SK-N-SH (cell line): Measurements from ENCODE around the gene ACAP2. TPM values are rescaled to one million over a fixed set of nuclear protein-coding genes. Genes with fewer than 3 reads are reported as not detected.

Experiments used
- CTCF ChIA-PET: fragments of 300-600, 350-600 bp; formaldehyde crosslinking; extraction: SDS; loops from one replicate; lab custom pipeline; 2021; lab: Yijun Ruan, JAX
- POLR2A ChIA-PET: fragments of 350-600 bp; sonication (Branson Sonifier 250); formaldehyde crosslinking; extraction: SDS; loops from one replicate; lab custom pipeline; 2020; ENCODE audit warnings: antibody characterized with exemption, inconsistent platforms; lab: Yijun Ruan, JAX
- DNase-seq: peaks from one replicate; pipeline ENCODE4 v3.0.0; 2012
- H2AFZ ChIP-seq: fragments of 200-600 bp; sonication (generic); 2 replicates; pipeline ENCODE4 v1.8.1; 2016; ENCODE audit warnings: antibody characterized with exemption, mild to moderate bottlenecking, low read depth
- H3F3A ChIP-seq: fragments of 200-600 bp; sonication (generic); replicated peaks from 2 replicates; pipeline ENCODE3; 2016; ENCODE audit warnings: antibody characterized with exemption, mild to moderate bottlenecking; ENCODE audit not compliant: insufficient read depth
- H3K27ac ChIP-seq, 2 experiments: fragments of 200-500 bp in 1 of 2; fragments of 200-600 bp in 1 of 2; sonication (Bioruptor generic) in 1 of 2; sonication (generic), shearing (Covaris generic) in 1 of 2; 2 replicates each; pipeline versions ENCODE4 v1.5.1 to v1.6.1; 2014 to 2016; ENCODE audit warnings: low read depth in 2 of 2, inconsistent platforms in 1 of 2, low read length in 1 of 2, mild to moderate bottlenecking in 1 of 2, mixed read lengths in 1 of 2
- H3K27me3 ChIP-seq: fragments of 200-600 bp; sonication (generic), shearing (Covaris generic); 2 replicates; pipeline ENCODE4 v1.6.1; 2016; ENCODE audit warnings: mixed run types; ENCODE audit not compliant: insufficient read depth
- H3K36me3 ChIP-seq, 2 experiments: fragments of 200-500 bp in 1 of 2; fragments of 200-600 bp in 1 of 2; sonication (Bioruptor generic) in 1 of 2; sonication (generic) in 1 of 2; replicated peaks in 1 of 2; 2 replicates each; pipeline versions ENCODE3 to v1.5.1; 2014 to 2016; ENCODE audit warnings: low read length in 1 of 2, mild to moderate bottlenecking in 1 of 2; ENCODE audit not compliant: insufficient read depth in 2 of 2, control insufficient read depth in 1 of 2
- H3K4me1 ChIP-seq, 2 experiments: fragments of 200-500 bp in 1 of 2; fragments of 200-600 bp in 1 of 2; sonication (Bioruptor generic) in 1 of 2; sonication (generic), shearing (Covaris generic) in 1 of 2; 2 replicates each; pipeline versions ENCODE4 v1.5.1 to v1.6.1; 2014 to 2016; ENCODE audit warnings: low read depth in 1 of 2, low read length in 1 of 2, mixed run types in 1 of 2; ENCODE audit not compliant: insufficient read depth in 2 of 2, control insufficient read depth in 1 of 2
- H3K4me2 ChIP-seq: fragments of 200-600 bp; sonication (generic), shearing (Covaris generic); 2 replicates; pipeline ENCODE4 v1.6.1; 2017; ENCODE audit warnings: mixed run types
- H3K4me3 ChIP-seq, 2 experiments: fragments of 200-500 bp in 1 of 2; fragments of 200-600 bp in 1 of 2; sonication (Bioruptor generic) in 1 of 2; sonication (generic), shearing (Covaris generic) in 1 of 2; 2 replicates each; pipeline versions ENCODE4 v1.5.1 to v1.8.1; 2014 to 2016; ENCODE audit warnings: low read depth in 2 of 2, inconsistent platforms in 1 of 2, low read length in 1 of 2, mild to moderate bottlenecking in 1 of 2, mixed read lengths in 1 of 2, moderate library complexity in 1 of 2
- H3K79me2 ChIP-seq: fragments of 200-600 bp; sonication (generic); 2 replicates; pipeline ENCODE4 v1.8.1; 2017; ENCODE audit warnings: mild to moderate bottlenecking; ENCODE audit not compliant: insufficient read depth
- H3K9ac ChIP-seq: fragments of 200-600 bp; sonication (generic); 2 replicates; pipeline ENCODE4 v1.6.1; 2017; ENCODE audit warnings: mixed run types
- H3K9me2 ChIP-seq: fragments of 200-600 bp; sonication (generic); 2 replicates; pipeline ENCODE4 v1.6.1; 2017; ENCODE audit warnings: mixed run types
- H3K9me3 ChIP-seq: fragments of 200-600 bp; sonication (generic); 2 replicates; pipeline ENCODE4 v1.6.1; 2017; ENCODE audit warnings: mixed run types, mild to moderate bottlenecking, moderate library complexity
- H4K20me1 ChIP-seq: fragments of 200-600 bp; sonication (generic); 2 replicates; pipeline ENCODE4 v1.6.1; 2017; ENCODE audit warnings: mild to moderate bottlenecking, mixed run types; ENCODE audit not compliant: insufficient read depth
- CHD2 ChIP-seq: fragments of 150-350 bp; IDR thresholded peaks from 2 replicates; pipeline ENCODE4 v1.6.1; 2018; ENCODE audit warnings: low read length; ENCODE audit not compliant: partially characterized antibody
- ELF1 ChIP-seq: IDR thresholded peaks from 2 replicates; pipeline ENCODE4 v1.4.0; 2012
- EP300 ChIP-seq, 2 experiments: IDR thresholded peaks; 2 replicates each; pipeline versions ENCODE4 v1.4.0 to v1.6.1; 2012; ENCODE audit warnings: borderline replicate concordance in 1 of 2, low read depth in 1 of 2, low read length in 1 of 2
- EZH2phosphoT487 ChIP-seq: fragments of 200-600 bp; sonication (generic); IDR thresholded peaks from 2 replicates; pipeline ENCODE4 v1.6.1; 2017; ENCODE audit warnings: low read depth, mixed run types, mild to moderate bottlenecking, antibody characterized with exemption, moderate library complexity, borderline replicate concordance
- FOXJ3 ChIP-seq: sonication (generic); formaldehyde crosslinking; IDR thresholded peaks from 2 replicates; pipeline ENCODE4 v1.5.1; 2020; ENCODE audit warnings: mild to moderate bottlenecking, missing genetic modification reagents
- FOXM1 ChIP-seq: IDR thresholded peaks from 2 replicates; pipeline ENCODE4 v1.4.0; 2012; ENCODE audit warnings: low read depth, mild to moderate bottlenecking
- GATA2 ChIP-seq: sonication (generic); formaldehyde crosslinking; IDR thresholded peaks from 2 replicates; pipeline ENCODE4 v1.5.0; 2020; ENCODE audit warnings: mild to moderate bottlenecking, missing genetic modification reagents
- JUND ChIP-seq: IDR thresholded peaks from 2 replicates; pipeline ENCODE4 v1.4.0; 2012
- MEF2A ChIP-seq: IDR thresholded peaks from 2 replicates; pipeline ENCODE4 v1.4.0; 2012; ENCODE audit warnings: low read depth, borderline replicate concordance
- NFIC ChIP-seq: IDR thresholded peaks from 2 replicates; pipeline ENCODE4 v1.4.0; 2012; ENCODE audit warnings: borderline replicate concordance
- POLR2AphosphoS5 ChIP-seq: IDR thresholded peaks from 2 replicates; pipeline ENCODE4 v1.6.1; 2012; ENCODE audit warnings: low read depth, low read length
- RAD21 ChIP-seq: IDR thresholded peaks from 2 replicates; pipeline ENCODE4 v1.6.1; 2012; ENCODE audit warnings: mild to moderate bottlenecking, low read length
- RCOR1 ChIP-seq: fragments of 150-350 bp; IDR thresholded peaks from 2 replicates; pipeline ENCODE4 v1.6.1; 2017; ENCODE audit warnings: antibody characterized with exemption, low read length
- RFX5 ChIP-seq: IDR thresholded peaks from 2 replicates; pipeline ENCODE4 v1.6.1; 2012; ENCODE audit warnings: mild to moderate bottlenecking, improper control_type of control experiment, low read length
- SMC3 ChIP-seq: IDR thresholded peaks from 2 replicates; pipeline ENCODE4 v1.6.1; 2012; ENCODE audit warnings: low read depth, low read length, improper control_type of control experiment
- TAF1 ChIP-seq: IDR thresholded peaks from 2 replicates; pipeline ENCODE4 v1.6.1; 2012; ENCODE audit warnings: low read depth, mild to moderate bottlenecking, low read length, moderate library complexity, borderline replicate concordance
- TCF12 ChIP-seq: IDR thresholded peaks from 2 replicates; pipeline ENCODE4 v1.4.0; 2012
- TEAD4 ChIP-seq: IDR thresholded peaks from 2 replicates; pipeline ENCODE4 v1.4.0; 2012; ENCODE audit warnings: mild to moderate bottlenecking, borderline replicate concordance; ENCODE audit not compliant: insufficient read depth
- YY1 ChIP-seq: IDR thresholded peaks from 2 replicates; pipeline ENCODE4 v1.4.0; 2012; ENCODE audit warnings: low read depth, mild to moderate bottlenecking
- WGBS: methylation state at CpG from one replicate; pipeline ENCODE4 v1.1.6; 2017; ENCODE audit warnings: low lambda C conversion rate; 5-methylcytosine and 5-hydroxymethylcytosine counted together
- polyA plus RNA-seq, 3 experiments: library from polyadenylated mRNA; depleted of rRNA; stranded (reverse); fragments of >200 nt; gene quantifications; 2 replicates each; pipeline ENCODE4 v1.2.3, GENCODE V29; 2012
- TF ChIP-seq, protein P1 (sequence below): IDR thresholded peaks from 2 replicates; pipeline ENCODE4 v1.4.0; 2012; ENCODE audit warnings: low read depth, borderline replicate concordance
- TF ChIP-seq, protein P2 (sequence below): fragments of 150-350 bp; IDR thresholded peaks from 2 replicates; pipeline ENCODE4 v1.6.1; 2016; ENCODE audit warnings: mild to moderate bottlenecking, low read depth, low read length

ACAP2 gene
- polyA plus RNA-seq, 1 of the 3 experiments (the other 2 are of a cell fraction), result 6.8 TPM

DNA sequence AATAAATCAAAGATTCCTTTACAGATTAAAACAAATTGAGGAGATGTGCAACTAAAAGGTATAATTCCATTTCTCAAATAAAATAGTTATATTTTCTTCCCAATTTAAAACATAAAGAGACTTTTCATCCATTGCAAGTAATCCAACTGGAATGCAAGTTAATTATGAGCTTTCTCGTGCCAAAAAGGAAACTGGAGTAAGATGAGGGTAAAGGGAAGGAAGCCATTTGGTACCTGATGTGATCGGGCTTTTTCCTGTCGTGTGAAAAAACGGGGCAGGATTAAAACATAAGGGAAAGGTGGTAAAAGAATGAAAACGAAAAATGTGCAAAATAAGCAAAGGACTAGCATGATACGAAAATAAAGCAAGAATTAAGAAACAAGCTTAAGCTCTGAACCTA, 130.1 kb downstream of the ACAP2 start:
- H3K36me3 ChIP-seq, result peaks cover 10 to 23% of the 10 kb centered on the region in 2 experiments
- H3K9me3 ChIP-seq, result no peaks in the 10 kb centered on the region
- no peaks in the 10 kb centered on the region for H3K79me2 ChIP-seq
- no peak overlapping the region for H2AFZ ChIP-seq
- no peak for TF ChIP-seq NFIC
- TF ChIP-seq, protein P1, sequence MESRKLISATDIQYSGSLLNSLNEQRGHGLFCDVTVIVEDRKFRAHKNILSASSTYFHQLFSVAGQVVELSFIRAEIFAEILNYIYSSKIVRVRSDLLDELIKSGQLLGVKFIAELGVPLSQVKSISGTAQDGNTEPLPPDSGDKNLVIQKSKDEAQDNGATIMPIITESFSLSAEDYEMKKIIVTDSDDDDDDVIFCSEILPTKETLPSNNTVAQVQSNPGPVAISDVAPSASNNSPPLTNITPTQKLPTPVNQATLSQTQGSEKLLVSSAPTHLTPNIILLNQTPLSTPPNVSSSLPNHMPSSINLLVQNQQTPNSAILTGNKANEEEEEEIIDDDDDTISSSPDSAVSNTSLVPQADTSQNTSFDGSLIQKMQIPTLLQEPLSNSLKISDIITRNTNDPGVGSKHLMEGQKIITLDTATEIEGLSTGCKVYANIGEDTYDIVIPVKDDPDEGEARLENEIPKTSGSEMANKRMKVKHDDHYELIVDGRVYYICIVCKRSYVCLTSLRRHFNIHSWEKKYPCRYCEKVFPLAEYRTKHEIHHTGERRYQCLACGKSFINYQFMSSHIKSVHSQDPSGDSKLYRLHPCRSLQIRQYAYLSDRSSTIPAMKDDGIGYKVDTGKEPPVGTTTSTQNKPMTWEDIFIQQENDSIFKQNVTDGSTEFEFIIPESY, result no peak
- no peak for TF ChIP-seq TEAD4
- TF ChIP-seq, protein P2, sequence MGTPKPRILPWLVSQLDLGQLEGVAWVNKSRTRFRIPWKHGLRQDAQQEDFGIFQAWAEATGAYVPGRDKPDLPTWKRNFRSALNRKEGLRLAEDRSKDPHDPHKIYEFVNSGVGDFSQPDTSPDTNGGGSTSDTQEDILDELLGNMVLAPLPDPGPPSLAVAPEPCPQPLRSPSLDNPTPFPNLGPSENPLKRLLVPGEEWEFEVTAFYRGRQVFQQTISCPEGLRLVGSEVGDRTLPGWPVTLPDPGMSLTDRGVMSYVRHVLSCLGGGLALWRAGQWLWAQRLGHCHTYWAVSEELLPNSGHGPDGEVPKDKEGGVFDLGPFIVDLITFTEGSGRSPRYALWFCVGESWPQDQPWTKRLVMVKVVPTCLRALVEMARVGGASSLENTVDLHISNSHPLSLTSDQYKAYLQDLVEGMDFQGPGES, result no peak
- no peak for TF ChIP-seq RAD21
- TF ChIP-seq SMC3, result no peak
- no peak for TF ChIP-seq TAF1
- no peak for TF ChIP-seq RCOR1
- no peak for TF ChIP-seq GATA2 (CRISPR knock-in tag)
- TF ChIP-seq JUND, result no peak
- TF ChIP-seq TCF12, result no peak
- no peak for TF ChIP-seq MEF2A
- no peak for TF ChIP-seq POLR2AphosphoS5
- no peak for TF ChIP-seq ELF1
- no peak for TF ChIP-seq EZH2phosphoT487
- no peak for TF ChIP-seq YY1
- TF ChIP-seq CHD2, result no peak
- TF ChIP-seq FOXM1, result no peak
- TF ChIP-seq FOXJ3 (CRISPR knock-in tag), result no peak
- H3K27ac ChIP-seq, result no peak overlapping the region
- DNase-seq, result no peak
- no peaks in the 10 kb centered on the region for H4K20me1 ChIP-seq
- no peak overlapping the region for H3K4me3 ChIP-seq
- 92% methylated on average over 6 of the region's 6 CpGs for WGBS
- no peak overlapping the region for H3K9ac ChIP-seq
- POLR2A ChIA-PET, result no interaction called here
- no peaks in the 10 kb centered on the region for H3F3A ChIP-seq
- CTCF ChIA-PET, result interaction anchor here (1.1 to 2.1 kb wide), 2 partner anchors 23 to 42 kb away, joined by 3 to 9 read pairs; partner anchors contain the start of gene XXYLT1
- H3K27me3 ChIP-seq, result no peaks in the 10 kb centered on the region
- H3K4me1 ChIP-seq, result no peaks in the 10 kb centered on the region
- H3K4me2 ChIP-seq, result no peak overlapping the region
- no peaks in the 10 kb centered on the region for H3K9me2 ChIP-seq

DNA sequence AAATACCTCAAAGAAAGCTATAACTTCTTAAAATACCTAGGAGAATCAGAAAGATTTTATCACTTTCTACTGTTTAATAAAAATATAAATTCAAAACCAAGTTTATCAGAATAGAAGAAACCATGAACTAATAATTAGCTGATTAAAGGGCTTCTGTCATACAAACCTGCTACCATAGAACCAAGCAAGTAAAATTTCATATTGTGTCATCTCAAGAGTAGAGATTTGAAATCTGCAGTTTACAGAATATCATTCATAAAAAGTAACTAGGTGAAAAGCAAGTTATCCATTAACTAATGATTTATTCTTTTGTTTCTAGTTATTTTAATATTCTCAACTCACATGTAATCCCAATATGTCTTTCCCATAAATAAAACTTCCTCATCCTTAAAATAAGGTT, 135.1 kb downstream of the ACAP2 start:
- Histone ChIP-seq H3K79me2 (no peaks in the 10 kb centered on the region), H3K27me3 (no peaks in the 10 kb centered on the region), H2AFZ (no peak overlapping the region), H3K4me2 (no peak overlapping the region), H3K27ac (no peak overlapping the region), H4K20me1 (no peaks in the 10 kb centered on the region), H3K4me3 (no peak overlapping the region), H3K4me1 (no peaks in the 10 kb centered on the region), H3K36me3 (peaks cover 16 to 18% of the 10 kb centered on the region in 2 experiments), H3K9me2 (no peaks in the 10 kb centered on the region), H3K9ac (no peak overlapping the region), H3F3A (no peaks in the 10 kb centered on the region), H3K9me3 (no peaks in the 10 kb centered on the region)
- ChIA-PET POLR2A (no interaction called here), CTCF (interaction anchor here (0.6 to 0.7 kb wide), 2 partner anchors 12 to 36 kb away, joined by 3 to 4 read pairs; partner anchors contain the start of gene XXYLT1)
- no peak for DNase-seq
- no peak for TF ChIP-seq RFX5
- TF ChIP-seq MEF2A, result no peak
- no peak for TF ChIP-seq EP300 (IDR thresholded peaks at IDR 0.05; ENCODE audit: borderline replicate concordance in 1 of 2, low read depth in 1 of 2, low read length in 1 of 2)
